Mammary epithelial cell (primary cell): ENCODE data around the gene KCTD20.

ENCODE experiments used
- EZH2 ChIP-seq: IDR thresholded peaks from 2 replicates; pipeline ENCODE4 v1.6.1; 2012; ENCODE audit warnings: low read length, inconsistent platforms, borderline replicate concordance
- TF ChIP-seq, protein P1 (sequence below), 2 donors: IDR thresholded peaks in 1 of 2; conservative IDR thresholded peaks in 1 of 2; 2 replicates each; pipeline ENCODE4 v1.5.1; 2011 to 2012; ENCODE audit warnings: inconsistent platforms in 2 of 2, low read length in 2 of 2, mild to moderate bottlenecking in 2 of 2, control low read depth in 1 of 2, low read depth in 1 of 2; ENCODE audit not compliant: insufficient read depth in 1 of 2; ENCODE audit errors: extremely low read depth in 1 of 2

DNA sequence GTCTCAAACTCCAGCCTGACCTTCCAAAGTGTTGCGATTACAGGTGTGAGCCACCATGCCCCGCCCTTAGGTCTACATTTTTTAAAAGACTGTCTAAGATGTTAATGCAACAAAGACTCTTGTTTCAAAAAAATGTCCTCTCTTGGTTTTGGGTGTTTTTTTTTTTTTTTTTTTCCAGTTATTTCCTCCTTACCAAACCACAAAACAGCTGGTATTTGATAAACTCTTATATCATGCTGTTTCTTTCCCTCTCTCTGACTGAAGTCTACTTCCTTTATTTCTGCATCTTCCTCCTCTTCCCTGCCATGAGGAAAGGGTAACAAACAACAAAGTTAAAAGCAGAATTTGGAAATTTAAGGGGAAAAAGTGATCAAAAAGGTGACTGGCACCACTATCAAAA lies 83.3 kb downstream of the KCTD20 start:
- TF ChIP-seq, protein P1, sequence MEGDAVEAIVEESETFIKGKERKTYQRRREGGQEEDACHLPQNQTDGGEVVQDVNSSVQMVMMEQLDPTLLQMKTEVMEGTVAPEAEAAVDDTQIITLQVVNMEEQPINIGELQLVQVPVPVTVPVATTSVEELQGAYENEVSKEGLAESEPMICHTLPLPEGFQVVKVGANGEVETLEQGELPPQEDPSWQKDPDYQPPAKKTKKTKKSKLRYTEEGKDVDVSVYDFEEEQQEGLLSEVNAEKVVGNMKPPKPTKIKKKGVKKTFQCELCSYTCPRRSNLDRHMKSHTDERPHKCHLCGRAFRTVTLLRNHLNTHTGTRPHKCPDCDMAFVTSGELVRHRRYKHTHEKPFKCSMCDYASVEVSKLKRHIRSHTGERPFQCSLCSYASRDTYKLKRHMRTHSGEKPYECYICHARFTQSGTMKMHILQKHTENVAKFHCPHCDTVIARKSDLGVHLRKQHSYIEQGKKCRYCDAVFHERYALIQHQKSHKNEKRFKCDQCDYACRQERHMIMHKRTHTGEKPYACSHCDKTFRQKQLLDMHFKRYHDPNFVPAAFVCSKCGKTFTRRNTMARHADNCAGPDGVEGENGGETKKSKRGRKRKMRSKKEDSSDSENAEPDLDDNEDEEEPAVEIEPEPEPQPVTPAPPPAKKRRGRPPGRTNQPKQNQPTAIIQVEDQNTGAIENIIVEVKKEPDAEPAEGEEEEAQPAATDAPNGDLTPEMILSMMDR (conservative IDR thresholded peaks at IDR 0.05 in 1 of 2, IDR thresholded peaks at IDR 0.05 in 1 of 2; ENCODE audit: extremely low read depth in 1 of 2, insufficient read depth in 1 of 2, low read depth in 1 of 2, low read length in 2 of 2): no peak
- no peak for TF ChIP-seq EZH2
